B cell (primary cell): ENCODE data around the gene RNASEH1. TPM values are rescaled to one million over a fixed set of nuclear protein-coding genes. Genes with fewer than 3 reads are reported as not detected.

Experiments used
- ATAC-seq: fragments of 200-7000 bp; cut with Tn5 transposase; one replicate; pipeline ENCODE4 v1.10.0; 2021; ENCODE audit warnings: low read depth, mild to moderate bottlenecking, moderate number of reproducible peaks, moderate library complexity
- CTCF ChIA-PET: fragments of 350-600 bp; sonication (Branson Sonifier 250); formaldehyde crosslinking; loops from one replicate; lab custom pipeline; 2021; ENCODE audit warnings: antibody characterized with exemption, inconsistent platforms; lab: Charles Lee
- POLR2A ChIA-PET: fragments of 350-600 bp; sonication (Branson Sonifier 250); formaldehyde crosslinking; loops from one replicate; lab custom pipeline; 2021; ENCODE audit warnings: antibody characterized with exemption; lab: Charles Lee
- DNase-seq: peaks from one replicate; pipeline ENCODE4 v3.0.0; 2013
- H2AFZ ChIP-seq: 2 replicates; pipeline ENCODE4 v1.6.1; 2012; ENCODE audit warnings: mild to moderate bottlenecking, low read depth, low read length; ENCODE audit not compliant: insufficient read depth, poor library complexity, severe bottlenecking
- H3K27ac ChIP-seq, 2 donors: 1 replicate in 1 of 2; 2 replicates in 1 of 2; pipeline ENCODE4 v1.5.1; 2012 to 2013; ENCODE audit warnings: low read length in 2 of 2, mild to moderate bottlenecking in 2 of 2, moderate library complexity in 1 of 2
- H3K27me3 ChIP-seq, 4 experiments: fragments of 200-600 bp in 1 of 4; sonication (generic) in 1 of 4; replicated peaks in 1 of 4; 1 replicate in 2 of 4; 2 replicates in 2 of 4; pipeline versions ENCODE4 v1.6.1 to v1.7.0; 2013 to 2016; ENCODE audit warnings: low read length in 3 of 4, mild to moderate bottlenecking in 2 of 4, mixed read lengths in 1 of 4, moderate library complexity in 1 of 4; ENCODE audit not compliant: insufficient read depth in 4 of 4, control insufficient read depth in 3 of 4; ENCODE audit errors: control extremely low read depth in 1 of 4
- H3K36me3 ChIP-seq, 2 experiments: replicated peaks in 1 of 2; 1 replicate in 1 of 2; 2 replicates in 1 of 2; pipeline versions ENCODE4 v1.6.1 to v1.7.1; 2013; ENCODE audit warnings: low read length in 1 of 2; ENCODE audit not compliant: insufficient read depth in 2 of 2, control insufficient read depth in 1 of 2; ENCODE audit errors: control extremely low read depth in 1 of 2, extremely low read depth in 1 of 2
- H3K4me1 ChIP-seq, 2 donors: fragments of 200-600 bp in 1 of 2; sonication (generic) in 1 of 2; 1 replicate in 1 of 2; 2 replicates in 1 of 2; pipeline versions ENCODE4 v1.5.1 to v1.6.1; 2013 to 2017; ENCODE audit warnings: low read length in 2 of 2; ENCODE audit not compliant: control insufficient read depth in 2 of 2, insufficient read depth in 2 of 2
- H3K4me2 ChIP-seq: replicated peaks from 2 replicates; pipeline ENCODE3; 2012; ENCODE audit warnings: mild to moderate bottlenecking, low read depth, low read length; ENCODE audit not compliant: poor library complexity, severe bottlenecking
- H3K4me3 ChIP-seq, 5 experiments: fragments of 200-600 bp in 1 of 5; sonication (generic) in 1 of 5; 1 replicate in 3 of 5; 2 replicates in 2 of 5; pipeline versions ENCODE4 v1.5.1 to v1.7.0; 2011 to 2016; ENCODE audit warnings: low read length in 4 of 5, mild to moderate bottlenecking in 4 of 5, low read depth in 2 of 5, control low read depth in 1 of 5, moderate library complexity in 1 of 5; ENCODE audit not compliant: insufficient read depth in 1 of 5; ENCODE audit errors: control extremely low read depth in 1 of 5, extremely low read depth in 1 of 5
- H3K79me2 ChIP-seq: fragments of 200-600 bp; sonication (generic); one replicate; pipeline ENCODE4 v1.6.0; 2016; ENCODE audit warnings: low read length; ENCODE audit not compliant: control insufficient read depth, insufficient read depth
- H3K9ac ChIP-seq: fragments of 200-600 bp; sonication (generic); 2 replicates; pipeline ENCODE4 v1.6.1; 2017; ENCODE audit warnings: mild to moderate bottlenecking, low read length, moderate library complexity
- H3K9me3 ChIP-seq, 3 donors: one replicate each; pipeline versions ENCODE4 v1.6.1 to v1.7.1; 2013; ENCODE audit warnings: low read length in 2 of 3; ENCODE audit not compliant: control insufficient read depth in 2 of 3, insufficient read depth in 1 of 3; ENCODE audit errors: control extremely low read depth in 1 of 3
- H4K20me1 ChIP-seq: 2 replicates; pipeline ENCODE4 v1.6.0; 2012; ENCODE audit warnings: mild to moderate bottlenecking, low read length; ENCODE audit not compliant: insufficient read depth, control insufficient read depth, poor library complexity, severe bottlenecking
- H3K27ac Mint-ChIP-seq: one replicate; pipeline ENCODE4 v1.8.0; 2021; ENCODE audit warnings: mixed read lengths
- H3K27me3 Mint-ChIP-seq: one replicate; pipeline ENCODE4 v1.8.0; 2021; ENCODE audit warnings: mixed read lengths
- H3K4me1 Mint-ChIP-seq: one replicate; pipeline ENCODE4 v1.8.0; 2021; ENCODE audit warnings: mixed read lengths
- H3K4me3 Mint-ChIP-seq: one replicate; pipeline ENCODE4 v1.8.0; 2021; ENCODE audit warnings: mixed read lengths
- H3K9me3 Mint-ChIP-seq: one replicate; pipeline ENCODE4 v1.8.0; 2022; ENCODE audit warnings: mixed read lengths; ENCODE audit not compliant: insufficient read depth
- CTCF ChIP-seq: fragments of 200-600 bp; IDR thresholded peaks from one replicate; pipeline ENCODE4 v1.8.0; 2022; ENCODE audit warnings: antibody characterized with exemption, mild to moderate bottlenecking
- EZH2 ChIP-seq: IDR thresholded peaks from 2 replicates; pipeline ENCODE4 v1.6.1; 2012; ENCODE audit warnings: borderline replicate concordance, low read depth, mild to moderate bottlenecking, moderate library complexity, low read length; ENCODE audit not compliant: insufficient read depth, poor library complexity, severe bottlenecking
- WGBS: methylation state at CpG from one replicate; pipeline ENCODE4 v1.1.5; 2013; ENCODE audit warnings: missing lambda C conversion rate; ENCODE audit not compliant: insufficient coverage; 5-methylcytosine and 5-hydroxymethylcytosine counted together
- intact Hi-C: fragments of 100-400 bp; cut with micrococcal nuclease; formaldehyde crosslinking; loops from one replicate; pipeline ENCODE4 v1.10.0; 2022
- polyA plus RNA-seq: library from polyadenylated mRNA; depleted of rRNA; stranded (reverse); fragments of >200 nt; gene quantifications from 2 replicates; pipeline ENCODE4 v1.2.3, GENCODE V29; 2012
- total RNA-seq, 2 donors: library from RNA; stranded (reverse); fragments of 120-200 nt in 1 of 2; gene quantifications; 1 replicate in 1 of 2; 2 replicates in 1 of 2; pipeline versions ENCODE4 v1.2.3 to v1.2.4, GENCODE V29; 2013 to 2022

RNASEH1 gene
- total and polyA plus RNA-seq, 2 donors (not counting 1 experiment from before 2014, with no cell fraction given) = 7.2 to 25.1 TPM

GRCh38 chr2:3523551-3524041 is 34.5 kb downstream of the RNASEH1 start:
- WGBS = 86% methylated on average over 3 of the region's 4 CpGs
- no peaks in the 10 kb centered on the region for H3K9me3 ChIP-seq
- H3K4me1 ChIP-seq = peaks cover 13 to 21% of the 10 kb centered on the region in 2 donors
- CTCF ChIA-PET = interaction anchor here (1.0 kb wide), 1 partner anchor 20 kb away, joined by 4 read pairs; no protein-coding TSS in a partner anchor
- POLR2A ChIA-PET = no interaction called here
- DNase-seq = no peak
- Mint-ChIP-seq H3K27me3 (no peaks in the 10 kb centered on the region), H3K9me3 (no peaks in the 10 kb centered on the region), H3K27ac (no peak overlapping the region), H3K4me1 (peaks cover 25% of the 10 kb centered on the region), H3K4me3 (no peak overlapping the region)
- no peak overlapping the region for H3K4me2 ChIP-seq
- H3K27me3 ChIP-seq = no peaks in the 10 kb centered on the region
- no peak overlapping the region for H3K4me3 ChIP-seq
- H3K79me2 ChIP-seq = peaks cover 25% of the 10 kb centered on the region
- TF ChIP-seq EZH2 (no peak), CTCF (no peak)
- H4K20me1 ChIP-seq = peaks cover 9% of the 10 kb centered on the region
- no peak for ATAC-seq
- H2AFZ ChIP-seq = no peak overlapping the region
- H3K36me3 ChIP-seq = no peaks in the 10 kb centered on the region
- intact Hi-C loops = no loop called here
- H3K27ac ChIP-seq = no peak overlapping the region
- no peak overlapping the region for H3K9ac ChIP-seq

DNA sequence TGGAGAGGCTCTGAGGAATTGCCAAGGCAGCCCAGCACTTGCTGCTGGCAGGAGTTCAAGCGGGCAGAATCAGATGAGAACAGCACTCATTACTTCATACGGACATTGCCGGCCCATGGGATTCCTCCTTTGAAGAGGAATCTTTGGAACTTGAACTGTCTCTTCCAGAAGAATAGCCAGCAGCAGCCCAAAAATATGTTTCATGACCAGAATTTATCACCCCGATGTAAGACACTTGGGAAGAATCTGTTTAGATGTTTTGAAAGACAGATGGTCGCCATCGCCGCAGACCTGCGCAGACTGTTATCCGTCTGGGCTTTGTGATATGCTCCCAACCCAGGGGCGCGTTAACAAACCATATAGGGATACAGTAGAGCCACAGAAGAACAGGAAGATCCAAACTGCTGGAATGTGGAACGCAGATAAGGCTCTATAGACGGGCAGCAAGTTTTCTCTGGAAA is 35.1 kb downstream of the RNASEH1 start:
- no peak overlapping the region for H3K4me3 ChIP-seq
- DNase-seq (no peak), ATAC-seq (no peak)
- POLR2A ChIA-PET = no interaction called here
- intact Hi-C loops = no loop called here
- Mint-ChIP-seq H3K27me3 (no peaks in the 10 kb centered on the region), H3K27ac (no peak overlapping the region), H3K9me3 (no peaks in the 10 kb centered on the region), H3K4me3 (no peak overlapping the region), H3K4me1 (peaks cover 28% of the 10 kb centered on the region)
- TF ChIP-seq EZH2 (no peak), CTCF (no peak)
- CTCF ChIA-PET = no interaction called here
- peaks cover 9% of the 10 kb centered on the region for H4K20me1 ChIP-seq
- WGBS = 88% methylated on average over 7 of the region's 13 CpGs
- no peak overlapping the region for H3K4me2 ChIP-seq
- no peak overlapping the region for H3K9ac ChIP-seq
- H3K4me1 ChIP-seq = peaks cover 16 to 24% of the 10 kb centered on the region in 2 donors
- H3K27ac ChIP-seq = no peak overlapping the region
- H3K27me3 ChIP-seq = no peaks in the 10 kb centered on the region
- no peak overlapping the region for H2AFZ ChIP-seq
- no peaks in the 10 kb centered on the region for H3K36me3 ChIP-seq
- H3K79me2 ChIP-seq = peaks cover 28% of the 10 kb centered on the region
- no peaks in the 10 kb centered on the region for H3K9me3 ChIP-seq
